Keratinocyte (primary cell): ENCODE results near the gene CD276.

ENCODE experiments used
- CTCF ChIP-seq, 3 experiments: IDR thresholded peaks in 1 of 3; conservative IDR thresholded peaks in 1 of 3; optimal IDR thresholded peaks in 1 of 3; 2 replicates in 2 of 3; 3 replicates in 1 of 3; pipeline versions ENCODE3 to v1.5.1; 2011; ENCODE audit warnings: low read length in 3 of 3, mild to moderate bottlenecking in 3 of 3, moderate library complexity in 2 of 3, control low read depth in 1 of 3, inconsistent platforms in 1 of 3; ENCODE audit not compliant: insufficient read depth in 2 of 3; ENCODE audit errors: extremely low read depth in 1 of 3
- EZH2 ChIP-seq: IDR thresholded peaks from one replicate; pipeline ENCODE4 v1.6.1; 2012; ENCODE audit warnings: inconsistent platforms, mild to moderate bottlenecking, low read length, moderate library complexity

GRCh38 chr15:73648014-73648295 is 36.2 kb upstream of the CD276 start:
- TF ChIP-seq CTCF (optimal IDR thresholded peaks at IDR 0.05 in 1 of 3, IDR thresholded peaks at IDR 0.05 in 1 of 3, conservative IDR thresholded peaks at IDR 0.05 in 1 of 3; ENCODE audit: extremely low read depth in 1 of 3, insufficient read depth in 2 of 3, low read length in 3 of 3) (no peak), EZH2 (no peak)
